Measurements from ENCODE around the gene ZNF831. TPM values are rescaled to one million over a fixed set of nuclear protein-coding genes. Genes with fewer than 3 reads are reported as not detected.

Gene ZNF831
- total RNA-seq, 4 donors from 2014 or later = 0.20 to 3.8 (median 2.3) TPM

- Histone ChIP-seq H3K4me1 (peaks cover 0 to 2% (median 0%) of the 10 kb centered on the region in 4 donors), H3K27ac (peak overlapping the region; percentile 18 to 55 (median 39)), H3K27me3 (no peaks in the 10 kb centered on the region), H3K36me3 (no peaks in the 10 kb centered on the region), H3K4me3 (peak overlapping the region in 1 of 4 donors; percentile 1), H3K9me3 (no peaks in the 10 kb centered on the region)
- no peak for DNase-seq
- 67 to 80% methylated on average over 1 to 9 of the region's 9 CpGs for WGBS, 2 donors (ENCODE audit: low coverage in 1 of 2)
- in situ Hi-C loops (cut with MboI; ENCODE audit: low pct_ligation_motif_present in 1 of 4, low pct_unique_long_range_greater_than_20kb in 1 of 4, low sequenced_read_pairs in 3 of 4) (no loop called here), intact Hi-C loops (cut with DNase I; ENCODE audit: low total_unique reads) (no loop called here)
- TF ChIP-seq POLR2AphosphoS5 (IDR thresholded peaks at IDR 0.05) (no peak), CTCF (IDR thresholded peaks at IDR 0.05) (no peak), POLR2A (IDR thresholded peaks at IDR 0.05) (no peak), EP300 (IDR thresholded peaks at IDR 0.05; ENCODE audit: low read depth) (no peak)
These were observed 3.1 kb upstream of the ZNF831 start for GRCh38 chr20:59160389-59161115.

- H3K4me1 ChIP-seq = peaks cover 0 to 12% (median 6%) of the 10 kb centered on the region in 4 donors
- no peaks in the 10 kb centered on the region for H3K27me3 ChIP-seq
- DNase-seq = no peak
- H3K27ac ChIP-seq = peak overlapping the region in 2 of 4 donors; percentile 34 to 80
- no peak for TF ChIP-seq POLR2AphosphoS5 (IDR thresholded peaks at IDR 0.05)
- TF ChIP-seq POLR2A (IDR thresholded peaks at IDR 0.05) = no peak
- TF ChIP-seq EP300 (IDR thresholded peaks at IDR 0.05; ENCODE audit: low read depth) = no peak
- no peak for TF ChIP-seq CTCF (IDR thresholded peaks at IDR 0.05)
- intact Hi-C loops (cut with DNase I; ENCODE audit: low total_unique reads) (no loop called here), in situ Hi-C loops (cut with MboI; ENCODE audit: low pct_ligation_motif_present in 1 of 4, low pct_unique_long_range_greater_than_20kb in 1 of 4, low sequenced_read_pairs in 3 of 4) (no loop called here)
- H3K36me3 ChIP-seq = no peaks in the 10 kb centered on the region
- WGBS, 2 donors (ENCODE audit: low coverage in 1 of 2) = 58 to 66% methylated on average over 2 of the region's 2 CpGs
- no peaks in the 10 kb centered on the region for H3K9me3 ChIP-seq
- H3K4me3 ChIP-seq = no peak overlapping the region
These were observed 1.9 kb upstream of the ZNF831 start for GRCh38 chr20:59161721-59162120.

GRCh38 chr20:59164686-59165391 lies 1.2 kb downstream of the ZNF831 start:
- intact Hi-C loops (cut with DNase I; ENCODE audit: low total_unique reads) = no loop called here
- Histone ChIP-seq H3K36me3 (no peaks in the 10 kb centered on the region), H3K9me3 (no peaks in the 10 kb centered on the region), H3K27me3 (no peaks in the 10 kb centered on the region), H3K4me3 (no peak overlapping the region), H3K4me1 (peaks cover 0 to 21% (median 9%) of the 10 kb centered on the region in 4 donors), H3K27ac (peak overlapping the region; percentile 47 to 81 (median 72))
- no peak for DNase-seq
- TF ChIP-seq POLR2AphosphoS5 (IDR thresholded peaks at IDR 0.05) (no peak), POLR2A (IDR thresholded peaks at IDR 0.05) (no peak), EP300 (IDR thresholded peaks at IDR 0.05; ENCODE audit: low read depth) (no peak), CTCF (IDR thresholded peaks at IDR 0.05) (no peak)
- in situ Hi-C loops (cut with MboI; ENCODE audit: low pct_ligation_motif_present in 1 of 4, low pct_unique_long_range_greater_than_20kb in 1 of 4, low sequenced_read_pairs in 3 of 4) = no loop called here
- 56 to 75% methylated on average over 8 to 9 of the region's 9 CpGs for WGBS, 2 donors (ENCODE audit: low coverage in 1 of 2)

- peak; percentile 48 for DNase-seq
- Histone ChIP-seq H3K4me3 (peak overlapping the region in 1 of 4 donors; percentile 12), H3K9me3 (no peaks in the 10 kb centered on the region), H3K27ac (peak overlapping the region; percentile 47 to 81 (median 72)), H3K36me3 (no peaks in the 10 kb centered on the region), H3K27me3 (no peaks in the 10 kb centered on the region), H3K4me1 (peaks cover 0 to 26% (median 11%) of the 10 kb centered on the region in 4 donors)
- intact Hi-C loops (cut with DNase I; ENCODE audit: low total_unique reads) (no loop called here), in situ Hi-C loops (cut with MboI; ENCODE audit: low pct_ligation_motif_present in 1 of 4, low pct_unique_long_range_greater_than_20kb in 1 of 4, low sequenced_read_pairs in 3 of 4) (no loop called here)
- WGBS, 2 donors (ENCODE audit: low coverage in 1 of 2) = 38% methylated on average over 1 of the region's 1 CpG; no CpG with 5 or more reads in 1 of the 2 donors
- TF ChIP-seq POLR2AphosphoS5 (IDR thresholded peaks at IDR 0.05) (peak in 1 of 3 donors; percentile 33), EP300 (IDR thresholded peaks at IDR 0.05; ENCODE audit: low read depth) (no peak), POLR2A (IDR thresholded peaks at IDR 0.05) (no peak), CTCF (IDR thresholded peaks at IDR 0.05) (no peak)
These were observed 1.8 kb downstream of the ZNF831 start for GRCh38 chr20:59165396-59165795.
